BJ (cell line): ENCODE results near the gene KIF26B. TPM values are rescaled to one million over a fixed set of nuclear protein-coding genes. Genes with fewer than 3 reads are reported as not detected.

ENCODE experiments used
- CTCF ChIA-PET: fragments of 350-600 bp; formaldehyde crosslinking; extraction: SDS; loops from one replicate; lab custom pipeline; 2021; ENCODE audit warnings: antibody characterized with exemption, inconsistent platforms; lab: Yijun Ruan, JAX
- POLR2A ChIA-PET: fragments of 300-600 bp; sonication (Branson Sonifier 250); formaldehyde crosslinking; extraction: SDS; loops from one replicate; lab custom pipeline; 2021; ENCODE audit warnings: antibody characterized with exemption; lab: Charles Lee
- DNase-seq: peaks from one replicate; pipeline ENCODE4 v3.0.0-alpha.2; 2011; ENCODE audit warnings: low read depth
- H3K27me3 ChIP-seq: 2 replicates; pipeline ENCODE4 v1.6.0; 2011; ENCODE audit warnings: low read length; ENCODE audit not compliant: control insufficient read depth, insufficient read depth
- H3K36me3 ChIP-seq: 2 replicates; pipeline ENCODE4 v1.5.1; 2011; ENCODE audit warnings: low read length; ENCODE audit not compliant: control insufficient read depth, insufficient read depth
- H3K4me3 ChIP-seq: 2 replicates; pipeline ENCODE4 v1.5.1; 2011; ENCODE audit warnings: low read depth, mild to moderate bottlenecking, control low read depth, low read length
- polyA plus RNA-seq: library from polyadenylated mRNA; depleted of rRNA; stranded (reverse); fragments of >200 nt; gene quantifications from 2 replicates; pipeline ENCODE4 v1.2.3, GENCODE V29; 2011
- TF ChIP-seq, protein P1 (sequence below): IDR thresholded peaks from 2 replicates; pipeline ENCODE4 v1.5.1; 2011; ENCODE audit warnings: low read depth, mild to moderate bottlenecking, control low read depth, inconsistent platforms, low read length, moderate library complexity; ENCODE audit not compliant: insufficient read depth

KIF26B gene
- polyA plus RNA-seq, 1 experiment, result 2.8 TPM

DNA sequence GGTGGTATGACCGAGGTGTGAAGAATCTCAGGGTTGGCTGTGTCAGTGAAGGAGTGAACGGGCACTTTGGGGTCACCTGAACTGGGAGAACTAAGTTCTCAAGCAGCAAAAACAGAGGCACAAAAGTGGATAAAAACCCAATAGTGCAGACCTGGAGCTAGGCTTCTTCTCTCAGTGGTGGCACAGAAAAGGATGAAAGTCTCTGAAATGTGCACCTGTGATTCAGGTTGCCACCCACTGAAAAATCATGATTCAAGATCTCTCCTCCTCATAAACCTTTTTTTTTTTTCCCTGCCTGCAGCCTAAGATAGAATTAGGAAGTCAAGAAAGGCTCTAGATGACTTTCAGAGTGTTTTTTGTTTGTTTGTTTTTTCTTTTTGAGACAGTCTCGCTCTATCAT lies 304.8 kb downstream of the KIF26B start:
- CTCF ChIA-PET, result no interaction called here
- TF ChIP-seq, protein P1, sequence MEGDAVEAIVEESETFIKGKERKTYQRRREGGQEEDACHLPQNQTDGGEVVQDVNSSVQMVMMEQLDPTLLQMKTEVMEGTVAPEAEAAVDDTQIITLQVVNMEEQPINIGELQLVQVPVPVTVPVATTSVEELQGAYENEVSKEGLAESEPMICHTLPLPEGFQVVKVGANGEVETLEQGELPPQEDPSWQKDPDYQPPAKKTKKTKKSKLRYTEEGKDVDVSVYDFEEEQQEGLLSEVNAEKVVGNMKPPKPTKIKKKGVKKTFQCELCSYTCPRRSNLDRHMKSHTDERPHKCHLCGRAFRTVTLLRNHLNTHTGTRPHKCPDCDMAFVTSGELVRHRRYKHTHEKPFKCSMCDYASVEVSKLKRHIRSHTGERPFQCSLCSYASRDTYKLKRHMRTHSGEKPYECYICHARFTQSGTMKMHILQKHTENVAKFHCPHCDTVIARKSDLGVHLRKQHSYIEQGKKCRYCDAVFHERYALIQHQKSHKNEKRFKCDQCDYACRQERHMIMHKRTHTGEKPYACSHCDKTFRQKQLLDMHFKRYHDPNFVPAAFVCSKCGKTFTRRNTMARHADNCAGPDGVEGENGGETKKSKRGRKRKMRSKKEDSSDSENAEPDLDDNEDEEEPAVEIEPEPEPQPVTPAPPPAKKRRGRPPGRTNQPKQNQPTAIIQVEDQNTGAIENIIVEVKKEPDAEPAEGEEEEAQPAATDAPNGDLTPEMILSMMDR, result no peak
- no peaks in the 10 kb centered on the region for H3K36me3 ChIP-seq
- H3K4me3 ChIP-seq, result no peak overlapping the region
- POLR2A ChIA-PET, result no interaction called here
- DNase-seq, result no peak
- no peaks in the 10 kb centered on the region for H3K27me3 ChIP-seq

DNA sequence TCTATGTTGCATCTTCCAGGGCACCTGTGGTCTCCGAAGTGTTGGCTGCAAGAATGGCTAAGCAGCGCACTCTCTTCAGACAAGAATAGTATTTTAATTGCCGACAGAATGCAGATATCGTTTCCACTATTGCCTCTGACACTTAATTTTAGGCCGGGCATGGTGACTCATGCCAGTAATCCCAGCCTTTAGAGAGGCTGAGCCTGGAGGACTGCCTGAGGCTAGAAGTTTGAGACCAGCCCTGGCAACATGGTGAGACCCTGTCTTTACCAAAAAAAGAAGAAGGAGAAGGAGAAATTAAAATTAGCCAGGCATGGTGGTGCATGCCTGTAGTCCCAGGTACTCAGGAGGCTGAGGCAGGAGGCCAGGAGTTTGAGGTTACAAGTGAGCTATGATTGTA lies 306.9 kb downstream of the KIF26B start:
- no peaks in the 10 kb centered on the region for H3K27me3 ChIP-seq
- no peak for DNase-seq
- ChIA-PET CTCF (no interaction called here), POLR2A (no interaction called here)
- no peak overlapping the region for H3K4me3 ChIP-seq
- TF ChIP-seq, protein P1, result no peak
- no peaks in the 10 kb centered on the region for H3K36me3 ChIP-seq

DNA sequence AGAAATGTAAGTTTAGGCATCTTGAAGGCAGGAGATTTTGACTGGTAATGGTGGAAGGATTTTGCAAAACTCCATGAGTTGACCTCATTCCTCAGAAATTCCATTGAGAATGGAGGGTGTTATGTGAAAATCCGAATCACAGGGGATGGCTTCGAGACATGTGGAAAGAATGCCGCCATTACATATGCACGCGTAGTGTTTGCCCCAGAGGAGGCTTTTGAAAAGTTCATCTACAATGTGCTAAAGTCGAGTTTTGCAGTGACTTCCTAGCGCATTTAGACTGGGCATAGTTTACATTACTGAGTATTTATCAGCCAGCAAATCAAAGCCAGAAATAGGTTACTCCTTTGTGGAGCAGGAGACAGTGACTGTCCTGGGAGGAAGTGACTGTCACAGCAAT lies 307.4 kb downstream of the KIF26B start:
- ChIA-PET POLR2A (no interaction called here), CTCF (no interaction called here)
- DNase-seq, result no peak
- TF ChIP-seq, protein P1, result no peak
- Histone ChIP-seq H3K36me3 (no peaks in the 10 kb centered on the region), H3K27me3 (no peaks in the 10 kb centered on the region), H3K4me3 (no peak overlapping the region)

DNA sequence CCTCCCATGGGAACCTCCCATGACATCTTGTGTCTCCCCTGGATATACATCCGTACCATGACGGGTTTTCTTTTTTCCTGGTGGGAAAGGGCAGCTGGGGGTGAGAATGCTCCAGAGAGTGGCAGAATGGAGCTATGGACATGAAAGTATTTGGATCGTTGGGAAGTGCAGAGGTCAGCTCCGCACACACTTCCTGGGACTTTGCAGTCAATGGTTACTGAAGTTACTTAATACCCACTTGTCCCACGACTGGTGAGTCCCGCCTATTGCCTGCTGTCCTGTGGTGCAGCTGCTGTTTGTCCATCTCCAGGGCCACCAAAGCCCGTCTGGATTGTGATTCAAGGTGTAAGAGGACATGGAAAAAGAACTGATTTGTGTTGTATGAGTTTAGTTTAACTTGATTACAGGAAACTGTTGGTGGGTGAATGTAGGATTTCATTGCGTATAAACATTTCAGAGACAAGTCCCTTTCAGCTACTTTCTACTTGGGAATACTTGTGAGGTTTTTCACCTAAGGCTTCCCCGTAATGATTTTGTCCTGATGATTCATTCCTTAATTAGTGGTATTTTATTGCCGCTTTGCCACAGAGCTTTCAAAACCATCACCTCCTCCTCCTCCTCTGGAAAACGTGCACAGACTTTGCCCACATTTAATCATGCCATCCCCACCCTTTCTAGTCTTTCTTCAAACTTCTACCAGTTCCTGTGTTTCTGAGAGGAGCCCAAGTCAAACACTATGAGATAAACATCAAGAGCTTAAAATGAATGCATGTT lies 308.8 kb downstream of the KIF26B start:
- no peaks in the 10 kb centered on the region for H3K36me3 ChIP-seq
- TF ChIP-seq, protein P1, result no peak
- ChIA-PET CTCF (interaction anchor here (0.6 kb wide), 1 partner anchor 720 kb away, joined by 4 read pairs; no protein-coding TSS in a partner anchor), POLR2A (no interaction called here)
- no peaks in the 10 kb centered on the region for H3K27me3 ChIP-seq
- no peak overlapping the region for H3K4me3 ChIP-seq
- no peak for DNase-seq

DNA sequence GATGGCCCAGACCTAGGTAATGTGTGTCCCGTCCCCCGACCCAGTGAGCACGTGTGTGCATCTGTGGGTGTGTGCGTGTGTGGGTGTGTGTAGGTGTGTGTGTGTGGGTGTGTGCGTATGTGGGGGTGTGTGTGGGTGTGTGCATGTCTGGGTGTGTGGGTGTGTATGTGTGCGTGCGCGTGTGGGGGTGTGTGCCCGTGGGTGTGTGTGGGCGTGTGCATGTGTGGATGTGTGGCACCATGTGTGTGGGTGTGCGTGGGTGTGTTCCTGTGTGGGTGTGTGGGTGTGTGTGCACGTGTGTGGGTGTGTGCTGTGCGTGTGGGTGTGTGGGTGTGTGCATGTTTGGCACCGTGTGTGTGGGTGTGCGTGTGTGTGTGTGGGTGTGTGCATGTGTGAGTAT lies 309.5 kb downstream of the KIF26B start:
- DNase-seq, result no peak
- ChIA-PET CTCF (no interaction called here), POLR2A (no interaction called here)
- H3K36me3 ChIP-seq, result no peaks in the 10 kb centered on the region
- TF ChIP-seq, protein P1, result no peak
- no peak overlapping the region for H3K4me3 ChIP-seq
- no peaks in the 10 kb centered on the region for H3K27me3 ChIP-seq
